Effector memory CD8-positive, alpha-beta T cell (primary cell): Measurements from ENCODE around the gene NF1.
"Not testable (repeated sequence)": the region's sequence is repeated elsewhere in the genome, so short reads cannot be mapped to it uniquely, and the experiment has no call there.

Source experiments
- ATAC-seq: fragments of 150-1000 bp; cut with Tn5 transposase; replicated peaks from 2 replicates; pipeline ENCODE4 v1.10.0; 2021; ENCODE audit warnings: mild to moderate bottlenecking, moderate library complexity
- DNase-seq, 3 experiments: peaks; one replicate each; pipeline ENCODE4 v3.0.0; 2021
- H3K27ac Mint-ChIP-seq, 2 donors: one replicate each; pipeline ENCODE4 v1.8.0; 2022; ENCODE audit warnings: mild to moderate bottlenecking in 2 of 2, mixed read lengths in 2 of 2, moderate library complexity in 2 of 2
- H3K27me3 Mint-ChIP-seq, 2 donors: one replicate each; pipeline ENCODE4 v1.8.0; 2022; ENCODE audit warnings: mixed read lengths in 2 of 2
- H3K36me3 Mint-ChIP-seq: one replicate; pipeline ENCODE4 v1.8.0; 2022; ENCODE audit warnings: mild to moderate bottlenecking, moderate library complexity, mixed read lengths; ENCODE audit not compliant: insufficient read depth
- H3K4me1 Mint-ChIP-seq, 2 donors: one replicate each; pipeline ENCODE4 v1.8.0; 2022; ENCODE audit warnings: low read depth in 2 of 2, mixed read lengths in 2 of 2
- H3K4me3 Mint-ChIP-seq, 2 donors: one replicate each; pipeline ENCODE4 v1.8.0; 2022; ENCODE audit warnings: mild to moderate bottlenecking in 2 of 2, mixed read lengths in 2 of 2, moderate library complexity in 2 of 2
- H3K9me3 Mint-ChIP-seq, 2 donors: one replicate each; pipeline ENCODE4 v1.8.0; 2022; ENCODE audit warnings: mixed read lengths in 2 of 2

The NF1 gene

GRCh38 chr17:31318298-31318801 lies 223.6 kb downstream of the NF1 start:
- peak; percentile 23 for ATAC-seq
- peak in 2 of 3 experiments; percentile 28 to 41 for DNase-seq
- H3K36me3 Mint-ChIP-seq: peaks cover 29% of the 10 kb centered on the region
- H3K4me3 Mint-ChIP-seq: peak overlapping the region; percentile 66 to 84
- no peaks in the 10 kb centered on the region for H3K27me3 Mint-ChIP-seq
- H3K4me1 Mint-ChIP-seq: peaks cover 26 to 43% of the 10 kb centered on the region in 2 donors
- H3K27ac Mint-ChIP-seq: peak overlapping the region; percentile 81 to 93
- H3K9me3 Mint-ChIP-seq: no peaks in the 10 kb centered on the region

- DNase-seq (no peak), ATAC-seq (no peak)
- peak overlapping the region; percentile 66 to 84 for H3K4me3 Mint-ChIP-seq
- H3K27ac Mint-ChIP-seq: peak overlapping the region; percentile 81 to 93
- no peaks in the 10 kb centered on the region for H3K9me3 Mint-ChIP-seq
- no peaks in the 10 kb centered on the region for H3K27me3 Mint-ChIP-seq
- peaks cover 24% of the 10 kb centered on the region for H3K36me3 Mint-ChIP-seq
- H3K4me1 Mint-ChIP-seq: peaks cover 29 to 48% of the 10 kb centered on the region in 2 donors
Observed at GRCh38 chr17:31318851-31319661, 224.3 kb downstream of the NF1 start.

- Mint-ChIP-seq H3K27me3 (no peaks in the 10 kb centered on the region), H3K4me3 (peak overlapping the region; percentile 66 to 84), H3K36me3 (peaks cover 24% of the 10 kb centered on the region), H3K27ac (peak overlapping the region; percentile 93), H3K9me3 (no peaks in the 10 kb centered on the region), H3K4me1 (peaks cover 24 to 40% of the 10 kb centered on the region in 2 donors)
- DNase-seq (no peak), ATAC-seq (no peak)
Observed at GRCh38 chr17:31320241-31320640, 225.5 kb downstream of the NF1 start.

- Mint-ChIP-seq H3K4me1 (peaks cover 23 to 36% of the 10 kb centered on the region in 2 donors), H3K9me3 (no peaks in the 10 kb centered on the region), H3K36me3 (peaks cover 24% of the 10 kb centered on the region), H3K27ac (peak overlapping the region; percentile 93), H3K27me3 (no peaks in the 10 kb centered on the region), H3K4me3 (peak overlapping the region; percentile 66 to 84)
- DNase-seq (no peak), ATAC-seq (no peak)
Observed at GRCh38 chr17:31320791-31321190, 226.0 kb downstream of the NF1 start.

- ATAC-seq: peak; percentile 92
- peaks cover 20 to 32% of the 10 kb centered on the region in 2 donors for H3K4me1 Mint-ChIP-seq
- H3K36me3 Mint-ChIP-seq: peaks cover 26% of the 10 kb centered on the region
- H3K9me3 Mint-ChIP-seq: no peaks in the 10 kb centered on the region
- peak within 1 kb of the TSS; percentile 66 to 84 for H3K4me3 Mint-ChIP-seq
- H3K27ac Mint-ChIP-seq: peak within 1 kb of the TSS; percentile 93
- no peaks in the 10 kb centered on the region for H3K27me3 Mint-ChIP-seq
- peak; percentile 66 to 72 (median 68) for DNase-seq
Observed at GRCh38 chr17:31321481-31321880, 226.7 kb downstream of the NF1 start, which contains the start of gene EVI2A. Gene EVI2A (minus strand): TSS chr17:31321622. CDS start chr17:31319013, 2,609 bp downstream.

- Mint-ChIP-seq H3K9me3 (no peaks in the 10 kb centered on the region), H3K36me3 (peaks cover 27% of the 10 kb centered on the region), H3K4me3 (peak overlapping the region; percentile 66 to 84), H3K27ac (peak overlapping the region; percentile 93), H3K4me1 (peaks cover 18 to 29% of the 10 kb centered on the region in 2 donors), H3K27me3 (no peaks in the 10 kb centered on the region)
- DNase-seq: peak; percentile 22 to 35 (median 25)
- peak; percentile 41 for ATAC-seq
Observed at GRCh38 chr17:31321966-31322365, 227.2 kb downstream of the NF1 start.

GRCh38 chr17:31323551-31323950 lies 228.8 kb downstream of the NF1 start:
- Mint-ChIP-seq H3K9me3 (no peaks in the 10 kb centered on the region), H3K27me3 (no peaks in the 10 kb centered on the region), H3K27ac (peak overlapping the region; percentile 15 to 73), H3K4me1 (peaks cover 10 to 16% of the 10 kb centered on the region in 2 donors), H3K4me3 (no peak overlapping the region), H3K36me3 (peaks cover 25% of the 10 kb centered on the region)
- no peak for DNase-seq
- ATAC-seq: no peak

GRCh38 chr17:31327534-31328159 lies 232.9 kb downstream of the NF1 start:
- no peaks in the 10 kb centered on the region for H3K9me3 Mint-ChIP-seq
- H3K36me3 Mint-ChIP-seq: peaks cover 6% of the 10 kb centered on the region
- H3K27me3 Mint-ChIP-seq: no peaks in the 10 kb centered on the region
- DNase-seq (no peak), ATAC-seq (no peak)
- no peak overlapping the region for H3K27ac Mint-ChIP-seq
- peaks cover 3 to 5% of the 10 kb centered on the region in 2 donors for H3K4me1 Mint-ChIP-seq
- no peak overlapping the region for H3K4me3 Mint-ChIP-seq

GRCh38 chr17:31328160-31328535 lies 233.4 kb downstream of the NF1 start:
- ATAC-seq: no peak
- no peaks in the 10 kb centered on the region for H3K9me3 Mint-ChIP-seq
- no peak overlapping the region for H3K27ac Mint-ChIP-seq
- H3K27me3 Mint-ChIP-seq: no peaks in the 10 kb centered on the region
- DNase-seq: no peak
- H3K4me1 Mint-ChIP-seq: peaks cover 3 to 5% of the 10 kb centered on the region in 2 donors
- H3K4me3 Mint-ChIP-seq: no peak overlapping the region
- H3K36me3 Mint-ChIP-seq: peaks cover 6% of the 10 kb centered on the region

GRCh38 chr17:31329221-31329620 lies 234.4 kb downstream of the NF1 start:
- no peaks in the 10 kb centered on the region for H3K27me3 Mint-ChIP-seq
- H3K36me3 Mint-ChIP-seq: peaks cover 6% of the 10 kb centered on the region
- H3K4me3 Mint-ChIP-seq: no peak overlapping the region
- DNase-seq: no peak
- no peak overlapping the region for H3K27ac Mint-ChIP-seq
- no peak for ATAC-seq
- no peaks in the 10 kb centered on the region for H3K4me1 Mint-ChIP-seq
- no peaks in the 10 kb centered on the region for H3K9me3 Mint-ChIP-seq

- ATAC-seq (no peak), DNase-seq (no peak)
Observed at GRCh38 chr17:31339906-31340661, 245.3 kb downstream of the NF1 start.

GRCh38 chr17:31345191-31345747 lies 250.5 kb downstream of the NF1 start:
- not testable (repeated sequence) for H3K9me3 Mint-ChIP-seq, H3K27me3 Mint-ChIP-seq, H3K4me3 Mint-ChIP-seq, H3K4me1 Mint-ChIP-seq, ATAC-seq, DNase-seq, H3K36me3 Mint-ChIP-seq, H3K27ac Mint-ChIP-seq

More at GRCh38 chr17:31339906-31340661, 245.3 kb downstream of the NF1 start:
- no peaks in the 10 kb centered on the region for H3K9me3 Mint-ChIP-seq
- H3K36me3 Mint-ChIP-seq: peaks cover 19% of the 10 kb centered on the region
- H3K4me3 Mint-ChIP-seq: no peak overlapping the region
- H3K27me3 Mint-ChIP-seq: no peaks in the 10 kb centered on the region
- H3K4me1 Mint-ChIP-seq: no peaks in the 10 kb centered on the region
- H3K27ac Mint-ChIP-seq: no peak overlapping the region

- Mint-ChIP-seq H3K27me3 (no peaks in the 10 kb centered on the region), H3K36me3 (peaks cover 17% of the 10 kb centered on the region)
Observed at GRCh38 chr17:31349454-31349853, 254.7 kb downstream of the NF1 start.

More at GRCh38 chr17:31349454-31349853, 254.7 kb downstream of the NF1 start:
- Mint-ChIP-seq H3K4me1 (no peaks in the 10 kb centered on the region), H3K27ac (no peak overlapping the region), H3K4me3 (no peak overlapping the region), H3K9me3 (no peaks in the 10 kb centered on the region)
- DNase-seq (no peak), ATAC-seq (no peak)
